Measurements from ENCODE around the gene MFSD1.

MFSD1 gene

DNA sequence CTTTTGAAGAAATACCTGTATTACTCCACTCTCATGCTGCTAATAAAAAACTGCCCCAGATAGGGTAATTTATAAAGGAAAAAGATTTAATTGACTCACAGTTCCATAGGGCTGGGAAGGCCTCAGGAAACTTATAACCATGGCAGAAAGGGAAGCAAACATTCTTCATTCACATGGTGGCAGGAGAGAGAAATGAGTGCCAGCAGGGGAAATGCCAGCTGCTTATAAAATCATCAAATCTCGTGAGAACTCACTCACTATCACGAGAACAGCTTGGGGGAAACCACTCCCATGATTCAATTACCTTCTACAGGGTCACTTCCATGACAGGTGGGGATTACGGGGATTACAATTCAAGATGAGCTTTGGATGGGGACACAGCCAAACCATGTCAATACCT is 18.7 kb downstream of the MFSD1 start:
- no peak for DNase-seq

DNA sequence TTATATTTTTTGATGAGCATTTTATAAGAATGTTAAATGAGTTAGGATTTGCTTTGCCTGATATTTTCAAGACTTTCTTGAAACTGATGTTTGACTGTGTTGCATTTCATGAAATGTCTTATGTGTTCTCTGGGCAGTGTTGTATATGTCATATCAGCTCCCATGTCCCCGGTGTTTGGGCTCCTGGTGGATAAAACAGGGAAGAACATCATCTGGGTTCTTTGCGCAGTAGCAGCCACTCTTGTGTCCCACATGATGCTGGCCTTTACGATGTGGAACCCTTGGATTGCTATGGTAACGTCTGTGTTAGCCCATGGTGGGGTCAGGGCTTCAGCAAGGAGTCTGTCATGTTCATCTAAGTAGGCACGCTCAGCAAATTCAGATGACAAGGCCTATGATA is 20.0 kb downstream of the MFSD1 start:
- DNase-seq = no peak

DNA sequence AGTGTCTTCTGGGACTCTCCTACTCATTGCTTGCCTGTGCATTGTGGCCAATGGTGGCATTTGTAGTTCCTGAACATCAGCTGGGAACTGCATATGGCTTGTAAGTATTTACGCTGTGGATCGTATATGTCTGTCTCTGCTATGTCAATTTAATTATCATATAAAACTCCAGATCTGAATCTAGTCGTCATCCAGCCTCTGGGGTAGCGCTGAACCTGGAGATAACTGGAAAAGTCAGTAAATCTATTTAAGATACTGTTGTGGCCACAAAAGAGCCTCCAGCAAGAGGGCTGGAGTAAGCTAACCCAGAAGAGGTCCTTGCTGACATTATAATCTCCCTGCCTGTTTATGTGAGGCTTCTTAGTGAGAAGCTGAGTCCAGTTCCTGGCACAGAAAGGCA is 21.6 kb downstream of the MFSD1 start:
- no peak for DNase-seq

DNA sequence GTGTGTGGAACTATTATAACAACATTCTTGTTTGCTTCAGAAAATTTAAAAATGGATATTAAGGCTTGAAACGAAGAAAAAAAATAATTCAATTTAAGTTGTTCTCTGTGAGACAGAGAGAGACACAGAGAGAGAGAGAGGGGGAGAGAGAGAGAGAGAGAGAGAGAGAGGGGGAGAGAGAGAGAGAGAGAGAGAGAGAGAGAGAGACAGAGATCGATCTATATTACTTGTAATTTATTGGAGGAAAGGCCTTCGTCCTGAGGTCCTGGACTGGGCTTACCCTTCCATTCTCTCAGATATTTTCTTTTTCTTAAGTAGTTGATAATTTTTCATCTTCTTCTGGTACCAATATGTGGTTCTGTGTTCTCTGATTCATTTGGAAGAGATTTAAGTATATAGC is 25.9 kb downstream of the MFSD1 start:
- no peak for DNase-seq

DNA sequence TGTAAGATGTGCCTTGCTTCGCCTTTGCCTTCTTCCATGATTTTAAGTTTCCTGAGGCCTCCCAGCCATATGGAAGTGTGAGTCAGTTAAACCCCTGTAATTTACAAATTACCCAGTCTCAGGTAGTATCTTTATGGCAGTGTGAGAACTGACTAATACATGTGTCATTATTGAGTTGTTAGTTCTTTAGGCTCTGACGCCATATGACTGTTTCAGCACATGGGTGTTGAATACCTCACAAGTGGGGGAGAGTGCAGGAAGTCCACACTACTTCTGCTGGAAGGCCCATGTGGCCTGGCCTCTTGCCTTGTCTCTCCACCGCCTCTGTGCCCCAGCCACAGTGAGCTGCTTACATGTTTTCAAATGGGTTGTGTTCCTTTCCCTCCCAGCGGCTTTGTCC is 28.5 kb downstream of the MFSD1 start:
- no peak for DNase-seq

DNA sequence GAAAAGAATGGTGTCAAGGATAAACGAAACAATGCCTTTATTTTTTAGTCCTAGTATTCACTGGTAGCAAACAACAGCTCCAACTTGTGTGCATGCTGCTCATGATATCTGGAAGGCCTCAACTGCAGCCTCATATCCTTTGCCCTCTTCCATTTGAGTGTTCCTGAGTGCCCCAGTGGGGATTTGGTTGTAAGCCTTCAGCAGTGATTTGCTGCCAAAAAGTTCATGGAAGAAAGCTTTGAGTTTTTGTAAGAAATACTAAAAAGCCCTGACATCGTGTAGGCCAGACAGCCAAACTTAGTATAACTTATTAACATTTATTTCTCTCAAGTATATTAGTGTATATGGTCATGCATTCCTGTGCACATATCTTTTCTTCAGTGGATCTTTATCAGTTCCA is 30.0 kb downstream of the MFSD1 start:
- no peak for DNase-seq

DNA sequence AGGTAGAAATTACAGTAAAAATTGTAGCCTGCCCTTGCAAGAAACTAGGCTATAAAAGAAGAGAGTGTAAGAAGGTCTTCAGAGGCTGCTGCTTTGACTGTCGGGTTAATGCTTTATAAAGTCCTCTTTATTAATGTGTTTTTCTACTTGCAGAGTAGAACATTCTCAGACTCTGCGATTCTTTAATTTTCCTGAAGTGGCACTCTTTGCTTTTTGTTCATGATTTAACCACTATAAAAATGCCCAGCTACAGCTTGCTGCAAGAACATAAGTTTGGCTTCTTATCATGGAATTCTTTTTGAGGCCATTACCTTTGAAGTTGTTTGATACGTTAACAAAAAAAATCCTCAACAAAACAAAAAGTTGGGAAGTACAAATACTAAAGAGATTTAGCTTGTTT is 33.8 kb downstream of the MFSD1 start:
- no peak for DNase-seq

DNA sequence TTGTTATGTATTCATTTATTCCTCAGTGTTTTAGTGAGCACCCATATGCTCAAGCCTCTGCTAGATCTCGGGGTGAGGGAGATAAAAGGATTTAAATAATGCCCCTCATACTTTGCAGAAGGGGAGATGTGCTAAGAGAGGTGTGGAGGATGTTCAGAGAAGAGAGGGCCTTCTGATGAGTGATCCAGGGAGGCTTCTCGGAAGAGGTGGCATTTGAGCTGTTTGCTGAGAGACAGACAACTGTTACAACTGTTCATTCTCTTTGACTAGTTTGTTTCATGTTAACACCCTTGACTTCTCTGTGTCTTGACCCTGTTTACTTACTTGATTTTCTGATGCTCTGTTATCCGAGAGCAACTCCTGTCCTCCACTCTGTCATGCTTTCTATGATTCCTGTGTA is 34.5 kb downstream of the MFSD1 start:
- no peak for DNase-seq

DNA sequence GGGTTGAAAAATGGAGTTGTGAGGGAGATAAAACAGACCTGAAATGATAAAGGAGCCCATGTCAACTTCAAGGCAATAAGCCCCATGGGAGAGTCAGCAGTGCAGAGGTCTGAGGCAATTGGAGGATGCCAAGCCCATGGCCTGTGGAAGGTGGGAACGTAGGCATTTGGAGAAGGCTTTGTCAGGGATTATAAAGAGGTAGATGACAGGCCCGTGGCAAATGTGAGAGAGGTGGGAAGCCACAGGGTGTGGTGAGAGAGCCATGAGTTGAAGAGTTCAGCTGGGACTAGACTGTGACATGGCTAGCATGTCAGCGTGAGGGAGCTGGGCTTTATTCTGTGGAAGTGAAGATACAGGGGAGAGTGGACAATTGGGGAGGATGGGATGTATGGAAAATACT is 35.4 kb downstream of the MFSD1 start:
- DNase-seq = no peak

DNA sequence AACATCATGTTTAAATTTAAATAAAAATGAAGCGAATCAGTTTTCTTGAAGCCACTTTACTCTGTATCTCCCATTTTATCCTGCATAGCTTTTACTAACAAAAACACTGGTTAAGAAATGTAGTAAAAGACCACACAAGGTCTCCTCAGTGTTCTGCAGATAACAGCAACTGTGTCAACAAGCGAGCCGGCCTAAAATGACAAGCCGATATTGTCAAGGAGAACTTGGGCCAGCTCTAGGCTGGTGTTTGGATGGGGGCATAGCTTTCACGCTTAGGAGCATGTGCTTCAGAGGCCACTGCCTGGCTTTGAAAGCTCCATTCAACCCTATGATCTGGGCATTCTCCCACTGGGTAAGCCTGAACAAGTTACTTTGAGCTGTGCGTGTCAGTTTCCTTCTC is 38.1 kb downstream of the MFSD1 start:
- DNase-seq = no peak

DNA sequence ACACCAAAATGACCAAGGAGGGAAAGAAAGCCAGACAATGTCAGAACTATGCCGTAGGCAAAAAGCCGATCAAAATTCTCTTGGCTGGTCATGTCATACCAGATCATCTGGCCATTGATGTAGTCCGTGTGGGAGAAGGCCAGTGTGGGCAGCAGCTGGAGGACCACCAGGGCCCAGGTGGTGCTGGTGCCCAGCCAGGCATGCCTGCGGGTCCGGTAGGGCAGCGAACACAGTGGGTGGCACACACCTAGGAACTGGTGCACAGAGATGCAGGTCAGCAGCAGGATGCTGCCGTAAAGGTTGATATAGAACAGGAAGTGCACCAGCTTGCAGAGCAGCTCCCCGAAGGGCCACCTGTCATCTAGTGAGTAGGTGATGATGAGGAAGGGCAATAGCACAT is 39.5 kb downstream of the MFSD1 start:
- DNase-seq = no peak

DNA sequence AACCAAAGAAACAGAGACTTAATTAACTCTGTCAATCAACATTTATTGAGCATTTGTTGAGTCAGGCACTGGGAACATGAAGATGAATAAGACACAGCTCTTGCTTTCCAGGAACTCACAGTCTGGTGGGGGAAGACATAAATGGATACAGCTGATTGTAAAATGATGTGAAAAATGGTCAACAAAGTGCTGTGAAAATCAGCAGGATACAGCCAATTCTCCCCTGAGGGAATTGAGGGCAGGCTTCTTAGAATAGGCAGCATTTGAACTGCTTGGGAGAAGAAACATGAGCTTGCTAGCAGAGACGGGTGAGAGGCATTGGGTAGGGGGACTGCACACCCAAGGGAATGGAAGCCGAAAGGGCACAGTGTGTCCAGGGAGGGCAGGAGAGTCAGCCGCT is 41.1 kb downstream of the MFSD1 start:
- no peak for DNase-seq

DNA sequence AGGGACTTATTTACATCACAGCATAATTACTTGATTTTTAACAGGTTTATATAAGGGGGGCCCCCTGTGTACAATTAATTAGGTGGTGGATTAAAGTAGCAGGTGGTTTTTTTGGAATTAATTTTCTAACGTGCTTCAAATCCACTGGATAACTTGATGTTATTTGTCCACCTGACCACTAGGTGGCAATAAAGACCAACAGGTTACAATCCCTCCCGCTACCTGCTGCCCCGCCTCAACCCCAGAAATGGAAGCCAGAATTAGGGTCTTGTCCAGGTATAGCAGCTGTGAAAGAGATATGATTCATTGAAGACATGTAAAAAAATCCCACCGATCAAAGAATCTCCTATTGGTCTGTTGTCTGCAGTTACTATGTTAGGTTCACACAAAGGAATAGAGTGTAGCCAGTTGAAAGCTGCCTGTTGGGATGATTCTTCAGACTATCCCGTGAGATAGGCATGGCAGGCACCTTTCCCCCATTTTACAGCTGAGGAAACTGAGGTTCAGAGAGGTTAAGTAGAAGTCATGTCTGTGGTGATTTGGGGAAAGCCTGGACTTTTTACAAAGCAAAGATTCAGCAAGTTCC is 44.0 kb downstream of the MFSD1 start:
- peak in 1 of 2 donors; percentile 23 for DNase-seq

DNA sequence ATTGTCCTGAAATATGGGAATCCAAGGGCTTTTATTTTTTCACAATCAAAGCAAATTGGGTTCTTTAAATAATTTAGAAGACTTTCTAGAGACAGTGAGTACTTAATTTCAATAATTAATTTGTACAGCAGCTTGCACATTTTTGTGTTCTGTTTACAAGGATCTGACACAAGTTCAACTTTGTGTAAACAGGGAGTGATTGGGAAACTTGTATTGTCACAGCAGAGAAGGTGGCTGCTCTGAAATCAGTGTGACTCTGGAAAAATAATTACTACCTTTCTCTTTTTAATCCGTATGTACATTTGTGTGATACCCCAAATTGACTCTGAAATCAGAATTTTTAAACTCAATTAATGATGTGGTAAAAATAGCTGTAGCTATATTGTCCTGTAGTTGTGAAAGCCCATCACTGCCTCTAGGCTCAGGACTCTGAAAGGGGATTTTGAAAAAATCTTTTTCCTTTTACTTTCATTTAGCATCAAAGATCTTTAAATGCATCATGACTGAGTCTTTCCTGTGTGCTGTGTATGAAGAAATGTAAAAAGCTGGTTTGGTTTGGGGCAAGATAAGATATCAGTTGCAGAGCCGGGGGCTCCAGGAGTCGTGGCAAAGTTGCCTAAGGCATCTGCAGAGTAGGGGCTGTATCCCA is 45.1 kb downstream of the MFSD1 start:
- DNase-seq = no peak

DNA sequence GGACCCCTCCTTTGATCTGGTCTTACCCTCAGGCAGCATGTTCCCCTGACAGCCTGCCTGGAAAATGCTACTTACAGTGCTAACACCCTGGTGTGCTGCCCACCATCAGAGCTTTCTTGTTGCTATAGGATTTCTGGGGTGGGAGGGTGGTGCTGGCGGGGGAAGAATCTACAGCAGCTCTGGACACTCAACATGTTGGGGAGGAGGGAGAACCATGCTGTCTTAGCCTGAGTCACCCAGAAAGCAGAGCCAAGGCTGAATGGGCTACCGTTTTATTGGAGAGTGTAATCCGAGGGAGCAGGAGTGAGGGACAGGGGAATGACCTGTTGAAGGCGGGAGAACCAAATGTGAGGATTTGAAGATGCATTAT is 45.6 kb downstream of the MFSD1 start:
- DNase-seq = no peak

DNA sequence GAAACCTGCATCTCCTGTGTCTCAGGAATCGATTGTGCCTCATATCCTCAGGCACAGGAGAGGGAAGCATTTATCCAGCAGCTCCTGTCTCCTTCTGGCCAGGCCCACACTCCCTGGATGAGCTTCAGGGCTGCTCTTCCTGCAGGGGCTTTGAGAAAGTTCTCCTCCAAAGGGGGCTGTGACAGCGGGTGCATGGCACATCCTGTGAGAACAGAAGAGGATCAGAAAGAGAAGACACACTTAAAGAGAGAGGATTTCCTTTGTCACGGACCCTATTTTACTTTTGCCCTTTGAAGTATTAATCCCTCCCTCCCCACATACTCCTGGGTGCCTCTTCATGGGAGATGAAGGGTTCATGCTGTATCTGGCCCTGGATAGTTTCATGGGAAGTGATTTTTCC is 46.0 kb downstream of the MFSD1 start:
- no peak for DNase-seq

DNA sequence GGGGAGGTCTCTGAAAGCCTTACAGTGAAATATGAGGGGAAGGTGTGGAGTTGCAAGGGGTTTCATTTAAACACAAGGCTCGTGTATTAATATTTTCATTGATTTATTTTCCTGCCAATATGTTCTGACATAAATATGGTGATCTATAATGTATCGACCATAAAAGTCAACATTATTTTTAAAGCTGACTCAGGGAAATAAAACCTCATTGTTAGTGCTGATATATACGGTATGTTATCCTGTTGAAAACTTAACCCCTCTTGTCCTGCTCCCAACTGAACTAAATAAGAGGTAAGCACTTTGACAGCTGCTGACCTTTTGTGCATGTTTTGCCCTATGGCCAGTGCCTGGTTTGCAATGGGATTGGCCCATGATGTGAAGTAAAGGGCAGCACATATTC is 47.9 kb downstream of the MFSD1 start:
- no peak for DNase-seq

DNA sequence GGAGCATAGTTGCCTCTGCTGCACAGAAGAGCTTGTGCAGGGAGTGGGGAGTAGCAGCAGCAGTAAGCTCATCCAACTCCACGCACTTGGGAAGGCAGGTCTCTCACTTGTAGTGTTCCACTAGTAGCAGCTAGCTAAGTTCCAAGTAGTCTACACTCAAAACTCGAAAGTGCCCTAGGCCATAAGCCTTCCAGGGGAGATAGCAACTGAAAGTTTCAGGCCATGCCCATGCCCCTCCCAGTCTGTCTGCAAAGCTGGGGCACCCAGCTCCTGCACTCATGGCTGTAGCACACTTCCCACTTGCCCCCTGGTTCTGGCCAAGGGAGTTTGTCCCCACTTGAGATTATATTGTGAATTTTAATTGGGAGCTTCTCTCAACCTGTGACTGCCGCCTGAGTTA is 57.5 kb downstream of the MFSD1 start:
- no peak for DNase-seq

DNA sequence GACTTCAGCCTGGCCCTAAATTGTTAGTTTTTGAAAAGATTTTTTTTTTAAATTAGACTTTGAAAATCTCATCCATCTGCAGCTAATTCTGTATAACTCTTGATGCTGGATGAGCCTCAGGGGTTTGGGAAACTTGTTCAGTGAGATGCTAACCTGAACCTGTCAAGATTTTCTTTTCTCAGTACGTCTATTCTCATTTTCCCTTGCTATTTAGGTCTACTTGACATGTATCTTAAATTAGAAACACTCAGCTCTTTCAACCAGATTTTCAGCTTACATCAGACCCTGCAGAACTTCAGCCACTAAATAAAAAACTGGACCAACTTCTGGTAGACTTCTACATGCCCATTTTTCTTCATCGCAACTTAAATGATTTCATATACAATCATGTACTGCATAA is 61.4 kb downstream of the MFSD1 start:
- no peak for DNase-seq

DNA sequence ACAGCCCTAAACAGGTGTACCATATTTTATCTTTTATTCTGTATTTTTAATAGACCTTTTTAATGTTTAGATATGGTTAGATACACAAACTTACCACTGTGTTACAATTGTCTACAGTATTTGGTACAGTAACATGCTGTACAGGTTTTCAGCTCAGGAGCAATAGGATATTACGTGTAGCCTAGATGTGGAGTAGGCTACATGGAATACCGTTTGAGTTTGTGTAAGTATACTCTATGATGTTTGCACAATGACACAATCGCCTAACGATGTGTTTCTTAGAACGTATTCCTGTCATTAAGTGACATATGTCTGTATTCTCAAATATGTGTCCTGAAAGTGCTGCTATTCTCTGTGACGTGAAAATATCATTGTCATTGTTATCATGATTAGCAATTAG is 62.6 kb downstream of the MFSD1 start:
- no peak for DNase-seq

DNA sequence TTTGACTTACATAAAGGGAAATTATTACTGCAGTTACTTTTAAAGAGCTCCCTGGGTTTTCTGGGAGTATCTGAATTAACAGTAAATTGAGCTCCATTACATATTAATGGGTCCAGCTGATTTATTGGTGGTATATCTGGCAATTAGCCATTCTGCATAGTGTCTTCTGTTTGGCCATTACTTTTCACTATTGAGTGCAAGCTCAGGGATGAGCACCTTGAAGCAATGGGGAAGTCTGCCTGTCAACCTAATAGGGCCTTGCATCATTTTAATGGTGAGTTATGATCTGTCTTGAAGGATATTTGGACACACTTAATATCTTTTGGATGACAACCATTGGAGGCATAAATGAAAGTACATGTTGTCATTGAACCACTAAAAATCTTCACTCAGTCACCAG is 73.8 kb downstream of the MFSD1 start:
- no peak for DNase-seq
